NB4 (cell line): ENCODE results near the gene NRG3.

ENCODE experiments used
- CTCF ChIP-seq: IDR thresholded peaks from one replicate; pipeline ENCODE4 v1.5.1; 2012; ENCODE audit warnings: low read depth, low read length
- MAX ChIP-seq: IDR thresholded peaks from 2 replicates; pipeline ENCODE4 v1.6.1; 2011; ENCODE audit warnings: low read depth, low read length
- POLR2A ChIP-seq: IDR thresholded peaks from 2 replicates; pipeline ENCODE4 v1.6.1; 2011; ENCODE audit warnings: mild to moderate bottlenecking; ENCODE audit not compliant: insufficient read length; ENCODE audit errors: extremely low read depth

GRCh38 chr10:82551506-82551905 lies 676.5 kb downstream of the NRG3 start:
- TF ChIP-seq CTCF: no peak
- TF ChIP-seq POLR2A: no peak
- no peak for TF ChIP-seq MAX
